ENCODE results near the gene SYT1.
A peak's percentile ranks its signal among the peaks of the same experiment; 100 is the strongest.

SYT1 gene

DNA sequence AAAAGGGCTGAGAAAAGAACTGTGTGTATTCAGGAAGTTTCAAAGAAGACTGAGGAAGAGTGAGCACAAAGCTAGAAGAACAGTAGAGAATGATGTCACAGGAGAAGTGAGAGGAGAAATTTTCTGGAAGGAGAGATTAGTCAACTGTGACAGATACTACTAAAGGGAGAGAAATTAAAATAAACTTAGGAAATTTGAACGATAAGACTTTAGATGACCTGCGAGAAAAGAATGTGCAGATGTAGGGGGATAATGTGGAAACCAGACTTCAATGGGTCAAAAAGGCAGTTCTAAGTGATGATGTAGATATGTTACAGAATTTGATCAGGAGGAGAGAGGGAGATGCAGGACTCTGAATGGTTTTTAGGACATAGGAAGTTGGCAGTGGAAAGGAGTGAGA, 287.4 kb downstream of the SYT1 start:
- Histone ChIP-seq H3K27ac (ENCODE audit: low read length, poor library complexity, severe bottlenecking) (no peak overlapping the region), H2BK120ac (ENCODE audit: low read depth, low read length) (no peak overlapping the region), H3K18ac (ENCODE audit: low read depth in 1 of 2, low read length in 2 of 2) (no peak overlapping the region), H3K79me1 (replicated peaks; ENCODE audit: low read length, poor library complexity, severe bottlenecking) (no peaks in the 10 kb centered on the region), H3K9ac (ENCODE audit: low read length) (no peak overlapping the region), H3K14ac (ENCODE audit: low read length in 2 of 2) (no peak overlapping the region), H2BK5ac (ENCODE audit: low read depth, low read length, poor library complexity, severe bottlenecking) (no peak overlapping the region), H3K4me1 (ENCODE audit: control insufficient read depth, insufficient read depth, low read depth, low read length) (no peaks in the 10 kb centered on the region), H2AFZ (ENCODE audit: low read depth, low read length) (no peak overlapping the region), H3K4me2 (ENCODE audit: low read length, poor library complexity, severe bottlenecking) (no peak overlapping the region), H2BK12ac (ENCODE audit: low read length in 2 of 2) (no peak overlapping the region), H4K8ac (ENCODE audit: low read length) (no peak overlapping the region), H3K4me3 (ENCODE audit: insufficient read depth in 1 of 2, low read depth in 1 of 2, low read length in 2 of 2) (no peak overlapping the region), H3K27me3 (ENCODE audit: control insufficient read depth in 1 of 2, insufficient read depth in 1 of 2, low read length in 2 of 2) (no peaks in the 10 kb centered on the region), H3K23ac (ENCODE audit: low read length in 2 of 2) (no peak overlapping the region), H3K4ac (ENCODE audit: low read depth in 1 of 2, low read length in 2 of 2) (no peak overlapping the region), H4K91ac (ENCODE audit: low read length) (no peak overlapping the region), H2AK5ac (ENCODE audit: low read length, severe bottlenecking) (no peak overlapping the region), H3K36me3 (ENCODE audit: control insufficient read depth in 1 of 2, insufficient read depth in 2 of 2, low read depth in 1 of 2, low read length in 2 of 2) (no peaks in the 10 kb centered on the region), H3K9me3 (ENCODE audit: control insufficient read depth, low read length) (no peaks in the 10 kb centered on the region), H2BK15ac (ENCODE audit: low read depth, poor library complexity, severe bottlenecking) (no peak overlapping the region)
- WGBS: 79% methylated on average over 2 of the region's 2 CpGs
- DNase-seq: no peak

DNA sequence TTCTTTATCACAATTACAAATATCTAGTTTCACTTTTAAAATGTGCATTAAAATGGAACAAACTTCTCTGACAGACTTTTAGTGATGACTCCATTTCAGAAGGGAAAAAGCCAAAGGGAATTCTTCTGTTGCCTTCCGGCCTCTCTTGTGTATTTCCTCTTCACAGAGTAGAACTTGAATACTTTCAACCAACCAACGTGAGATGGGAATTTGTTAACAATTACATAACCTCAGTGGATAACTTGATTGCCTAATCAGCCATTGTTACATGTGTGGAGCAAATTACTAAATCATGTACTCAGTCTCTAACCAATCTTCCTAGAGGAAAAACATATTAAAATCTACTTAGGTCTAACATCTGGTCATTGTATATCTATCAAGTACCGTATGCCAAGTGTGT, 291.1 kb downstream of the SYT1 start:
- peak overlapping the region in 1 of 2 experiments; percentile 42 for H3K4me3 ChIP-seq (ENCODE audit: insufficient read depth in 1 of 2, low read depth in 1 of 2, low read length in 2 of 2)
- H3K9me3 ChIP-seq (ENCODE audit: control insufficient read depth, low read length): no peaks in the 10 kb centered on the region
- peak; percentile 14 for DNase-seq
- H3K79me1 ChIP-seq (replicated peaks; ENCODE audit: low read length, poor library complexity, severe bottlenecking): no peaks in the 10 kb centered on the region
- no peak overlapping the region for H3K4ac ChIP-seq (ENCODE audit: low read depth in 1 of 2, low read length in 2 of 2)
- no peaks in the 10 kb centered on the region for H3K36me3 ChIP-seq (ENCODE audit: control insufficient read depth in 1 of 2, insufficient read depth in 2 of 2, low read depth in 1 of 2, low read length in 2 of 2)
- H3K18ac ChIP-seq (ENCODE audit: low read depth in 1 of 2, low read length in 2 of 2): no peak overlapping the region
- no peak overlapping the region for H3K4me2 ChIP-seq (ENCODE audit: low read length, poor library complexity, severe bottlenecking)
- H3K9ac ChIP-seq (ENCODE audit: low read length): no peak overlapping the region
- H3K27ac ChIP-seq (ENCODE audit: low read length, poor library complexity, severe bottlenecking): no peak overlapping the region
- H2AFZ ChIP-seq (ENCODE audit: low read depth, low read length): no peak overlapping the region
- H2AK5ac ChIP-seq (ENCODE audit: low read length, severe bottlenecking): no peak overlapping the region
- no peak overlapping the region for H2BK5ac ChIP-seq (ENCODE audit: low read depth, low read length, poor library complexity, severe bottlenecking)
- no peaks in the 10 kb centered on the region for H3K4me1 ChIP-seq (ENCODE audit: control insufficient read depth, insufficient read depth, low read depth, low read length)
- WGBS: 68% methylated on average over 2 of the region's 3 CpGs
- no peak overlapping the region for H3K14ac ChIP-seq (ENCODE audit: low read length in 2 of 2)
- no peak overlapping the region for H3K23ac ChIP-seq (ENCODE audit: low read length in 2 of 2)
- H2BK12ac ChIP-seq (ENCODE audit: low read length in 2 of 2): no peak overlapping the region
- H4K8ac ChIP-seq (ENCODE audit: low read length): no peak overlapping the region
- no peak overlapping the region for H4K91ac ChIP-seq (ENCODE audit: low read length)
- no peak overlapping the region for H2BK15ac ChIP-seq (ENCODE audit: low read depth, poor library complexity, severe bottlenecking)
- no peaks in the 10 kb centered on the region for H3K27me3 ChIP-seq (ENCODE audit: control insufficient read depth in 1 of 2, insufficient read depth in 1 of 2, low read length in 2 of 2)
- H2BK120ac ChIP-seq (ENCODE audit: low read depth, low read length): no peak overlapping the region

- DNase-seq: no peak
These were observed 292.4 kb downstream of the SYT1 start for GRCh38 chr12:79156846-79157463.

GRCh38 chr12:79161249-79161934, 296.8 kb downstream of the SYT1 start:
- Histone ChIP-seq H4K8ac (ENCODE audit: low read length) (no peak overlapping the region), H3K14ac (ENCODE audit: low read length in 2 of 2) (no peak overlapping the region)

More at GRCh38 chr12:79156846-79157463, 292.4 kb downstream of the SYT1 start:
- no peak overlapping the region for H3K27ac ChIP-seq (ENCODE audit: low read length, poor library complexity, severe bottlenecking)
- H3K9ac ChIP-seq (ENCODE audit: low read length): no peak overlapping the region
- H4K91ac ChIP-seq (ENCODE audit: low read length): peak overlapping the region; percentile 1
- H3K23ac ChIP-seq (ENCODE audit: low read length in 2 of 2): no peak overlapping the region
- H3K4ac ChIP-seq (ENCODE audit: low read depth in 1 of 2, low read length in 2 of 2): no peak overlapping the region
- no peaks in the 10 kb centered on the region for H3K79me1 ChIP-seq (replicated peaks; ENCODE audit: low read length, poor library complexity, severe bottlenecking)
- no peak overlapping the region for H2BK15ac ChIP-seq (ENCODE audit: low read depth, poor library complexity, severe bottlenecking)
- 81% methylated on average over 6 of the region's 6 CpGs for whole genome bisulfite sequencing
- no peak overlapping the region for H3K4me2 ChIP-seq (ENCODE audit: low read length, poor library complexity, severe bottlenecking)
- H3K9me3 ChIP-seq (ENCODE audit: control insufficient read depth, low read length): no peaks in the 10 kb centered on the region
- H3K4me3 ChIP-seq (ENCODE audit: insufficient read depth in 1 of 2, low read depth in 1 of 2, low read length in 2 of 2): no peak overlapping the region
- H3K4me1 ChIP-seq (ENCODE audit: control insufficient read depth, insufficient read depth, low read depth, low read length): no peaks in the 10 kb centered on the region
- no peak overlapping the region for H2BK120ac ChIP-seq (ENCODE audit: low read depth, low read length)
- H2BK12ac ChIP-seq (ENCODE audit: low read length in 2 of 2): no peak overlapping the region
- H3K14ac ChIP-seq (ENCODE audit: low read length in 2 of 2): no peak overlapping the region
- H2BK5ac ChIP-seq (ENCODE audit: low read depth, low read length, poor library complexity, severe bottlenecking): no peak overlapping the region
- no peak overlapping the region for H3K18ac ChIP-seq (ENCODE audit: low read depth in 1 of 2, low read length in 2 of 2)
- H3K27me3 ChIP-seq (ENCODE audit: control insufficient read depth in 1 of 2, insufficient read depth in 1 of 2, low read length in 2 of 2): no peaks in the 10 kb centered on the region
- H2AFZ ChIP-seq (ENCODE audit: low read depth, low read length): no peak overlapping the region
- H3K36me3 ChIP-seq (ENCODE audit: control insufficient read depth in 1 of 2, insufficient read depth in 2 of 2, low read depth in 1 of 2, low read length in 2 of 2): no peaks in the 10 kb centered on the region
- H4K8ac ChIP-seq (ENCODE audit: low read length): no peak overlapping the region
- no peak overlapping the region for H2AK5ac ChIP-seq (ENCODE audit: low read length, severe bottlenecking)

More at GRCh38 chr12:79161249-79161934, 296.8 kb downstream of the SYT1 start:
- no peak overlapping the region for H3K27ac ChIP-seq (ENCODE audit: low read length, poor library complexity, severe bottlenecking)
- no peak for DNase-seq
- no peak overlapping the region for H2BK5ac ChIP-seq (ENCODE audit: low read depth, low read length, poor library complexity, severe bottlenecking)
- no peaks in the 10 kb centered on the region for H3K79me1 ChIP-seq (replicated peaks; ENCODE audit: low read length, poor library complexity, severe bottlenecking)
- no peaks in the 10 kb centered on the region for H3K36me3 ChIP-seq (ENCODE audit: control insufficient read depth in 1 of 2, insufficient read depth in 2 of 2, low read depth in 1 of 2, low read length in 2 of 2)
- H3K9me3 ChIP-seq (ENCODE audit: control insufficient read depth, low read length): no peaks in the 10 kb centered on the region
- H3K4ac ChIP-seq (ENCODE audit: low read depth in 1 of 2, low read length in 2 of 2): no peak overlapping the region
- H2BK12ac ChIP-seq (ENCODE audit: low read length in 2 of 2): no peak overlapping the region
- H2BK15ac ChIP-seq (ENCODE audit: low read depth, poor library complexity, severe bottlenecking): no peak overlapping the region
- H3K18ac ChIP-seq (ENCODE audit: low read depth in 1 of 2, low read length in 2 of 2): no peak overlapping the region
- WGBS: no CpG with 5 or more reads among the region's 1 CpG
- H3K23ac ChIP-seq (ENCODE audit: low read length in 2 of 2): no peak overlapping the region
- no peak overlapping the region for H2BK120ac ChIP-seq (ENCODE audit: low read depth, low read length)
- H3K4me2 ChIP-seq (ENCODE audit: low read length, poor library complexity, severe bottlenecking): no peak overlapping the region
- no peaks in the 10 kb centered on the region for H3K27me3 ChIP-seq (ENCODE audit: control insufficient read depth in 1 of 2, insufficient read depth in 1 of 2, low read length in 2 of 2)
- no peak overlapping the region for H3K9ac ChIP-seq (ENCODE audit: low read length)
- no peak overlapping the region for H2AK5ac ChIP-seq (ENCODE audit: low read length, severe bottlenecking)
- H3K4me3 ChIP-seq (ENCODE audit: insufficient read depth in 1 of 2, low read depth in 1 of 2, low read length in 2 of 2): no peak overlapping the region
- H3K4me1 ChIP-seq (ENCODE audit: control insufficient read depth, insufficient read depth, low read depth, low read length): no peaks in the 10 kb centered on the region
- no peak overlapping the region for H4K91ac ChIP-seq (ENCODE audit: low read length)
- no peak overlapping the region for H2AFZ ChIP-seq (ENCODE audit: low read depth, low read length)
